LoVo (cell line): ENCODE results near the gene LAGE3.
A peak's percentile ranks its signal among the peaks of the same experiment; 100 is the strongest.

Source experiments
- DNase-seq: peaks from one replicate; pipeline ENCODE4 v3.0.0-alpha.2; 2016; ENCODE audit warnings: low spot score

The LAGE3 gene

GRCh38 chrX:154477891-154478477 lies 1.1 kb downstream of the LAGE3 start:
- no peak for DNase-seq

- DNase-seq = no peak
Observed at GRCh38 chrX:154476821-154477220, 2.3 kb downstream of the LAGE3 start.

GRCh38 chrX:154473683-154474082 lies 5.4 kb downstream of the LAGE3 start:
- DNase-seq = no peak

GRCh38 chrX:154472685-154473632 lies 6.1 kb downstream of the LAGE3 start:
- DNase-seq = no peak

GRCh38 chrX:154471839-154472684 lies 7.0 kb downstream of the LAGE3 start:
- DNase-seq = no peak

- no peak for DNase-seq
Observed at GRCh38 chrX:154470914-154471568, 8.0 kb downstream of the LAGE3 start.

GRCh38 chrX:154470434-154470833 lies 8.6 kb downstream of the LAGE3 start:
- DNase-seq = no peak

GRCh38 chrX:154469880-154470279 lies 9.2 kb downstream of the LAGE3 start:
- no peak for DNase-seq

- no peak for DNase-seq
Observed at GRCh38 chrX:154469114-154469513, 10.0 kb downstream of the LAGE3 start.

- DNase-seq = no peak
Observed at GRCh38 chrX:154468217-154468616, 10.9 kb downstream of the LAGE3 start.

GRCh38 chrX:154467556-154467955 lies 11.5 kb downstream of the LAGE3 start:
- DNase-seq = no peak

GRCh38 chrX:154466907-154467306 lies 12.2 kb downstream of the LAGE3 start:
- DNase-seq = no peak

GRCh38 chrX:154466036-154466435 lies 13.0 kb downstream of the LAGE3 start:
- DNase-seq = no peak

GRCh38 chrX:154465601-154466000 lies 13.5 kb downstream of the LAGE3 start:
- no peak for DNase-seq

GRCh38 chrX:154464806-154465365 lies 14.2 kb downstream of the LAGE3 start:
- DNase-seq = no peak

- DNase-seq = no peak
Observed at GRCh38 chrX:154463611-154464220, 15.4 kb downstream of the LAGE3 start.

GRCh38 chrX:154462396-154462795 lies 16.7 kb downstream of the LAGE3 start:
- DNase-seq = no peak

GRCh38 chrX:154460326-154460725 lies 18.8 kb downstream of the LAGE3 start:
- no peak for DNase-seq

GRCh38 chrX:154459832-154460231 lies 19.2 kb downstream of the LAGE3 start:
- no peak for DNase-seq

GRCh38 chrX:154458954-154459778 lies 19.9 kb downstream of the LAGE3 start:
- DNase-seq = peak; percentile 42
